Thymus (tissue), 11 donors: ENCODE measurements around the gene DTD2. TPM values are rescaled to one million over a fixed set of nuclear protein-coding genes. Genes with fewer than 3 reads are reported as not detected.

ENCODE experiments used
- DNase-seq, 9 donors: peaks; one replicate each; pipeline ENCODE4 v3.0.0-alpha.2; 2013; ENCODE audit warnings: low spot score in 9 of 9, low read depth in 6 of 9, missing footprints in 1 of 9
- H3K27ac ChIP-seq, 2 donors: one replicate each; pipeline ENCODE4 v1.5.1; 2013; ENCODE audit warnings: control low read depth in 1 of 2, low read depth in 1 of 2, low read length in 1 of 2, mild to moderate bottlenecking in 1 of 2, moderate library complexity in 1 of 2
- H3K27me3 ChIP-seq, 2 donors: one replicate each; pipeline ENCODE4 v1.5.1; 2013; ENCODE audit warnings: low read length in 1 of 2; ENCODE audit not compliant: control insufficient read depth in 2 of 2, insufficient read depth in 1 of 2
- H3K36me3 ChIP-seq, 2 donors: one replicate each; pipeline ENCODE4 v1.5.1; 2013; ENCODE audit warnings: low read length in 1 of 2, mild to moderate bottlenecking in 1 of 2, moderate library complexity in 1 of 2; ENCODE audit not compliant: control insufficient read depth in 2 of 2, insufficient read depth in 2 of 2
- H3K4me1 ChIP-seq, 2 donors: one replicate each; pipeline ENCODE4 v1.5.1; 2013; ENCODE audit warnings: low read length in 2 of 2; ENCODE audit not compliant: control insufficient read depth in 2 of 2, insufficient read depth in 2 of 2
- H3K4me3 ChIP-seq, 2 donors: one replicate each; pipeline ENCODE4 v1.5.1; 2013; ENCODE audit warnings: low read length in 2 of 2, control low read depth in 1 of 2, mild to moderate bottlenecking in 1 of 2
- H3K9me3 ChIP-seq, 2 donors: one replicate each; pipeline ENCODE4 v1.5.1; 2013; ENCODE audit warnings: low read length in 1 of 2, mild to moderate bottlenecking in 1 of 2; ENCODE audit not compliant: control insufficient read depth in 2 of 2, insufficient read depth in 1 of 2
- WGBS: extraction: QIAGEN DNeasy Blood & Tissue Kit; methylation state at CpG from one replicate; pipeline ENCODE4 v1.1.7; 2013; 5-methylcytosine and 5-hydroxymethylcytosine counted together
- polyA plus RNA-seq: library from polyadenylated mRNA; stranded (reverse); fragments of 200-250 nt; gene quantifications from one replicate; pipeline ENCODE4 v1.2.3, GENCODE V29; 2013
- total RNA-seq: library from RNA; stranded (reverse); fragments of 120-200 nt; gene quantifications from one replicate; pipeline ENCODE4 v1.2.4, GENCODE V29; 2013
- donor health status: healthy.

The DTD2 gene
- total and polyA plus RNA-seq, 2 donors: 14.4 to 14.5 TPM

DNA sequence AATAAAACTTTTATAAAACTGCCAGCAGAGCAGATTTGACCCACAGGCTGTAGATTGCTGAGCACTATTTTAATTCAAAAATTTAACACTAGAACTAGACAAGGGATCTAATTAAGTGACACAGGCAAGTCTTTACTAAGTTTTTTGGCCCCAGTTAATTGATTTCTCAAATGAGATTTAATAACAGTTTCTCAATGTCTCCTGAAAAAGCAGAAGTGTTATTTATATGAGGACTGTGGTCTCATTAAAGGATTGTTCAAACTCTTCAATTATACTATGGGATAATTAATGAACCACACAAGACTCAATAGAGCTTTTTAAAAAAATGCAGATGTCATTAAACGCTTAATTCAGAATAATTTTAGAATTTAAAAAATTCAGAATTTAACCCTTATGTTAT, 38.9 kb downstream of the DTD2 start:
- Histone ChIP-seq H3K9me3 (no peaks in the 10 kb centered on the region), H3K36me3 (no peaks in the 10 kb centered on the region), H3K4me1 (peaks cover 5 to 7% of the 10 kb centered on the region in 2 donors), H3K27ac (no peak overlapping the region), H3K27me3 (peaks cover 0 to 8% of the 10 kb centered on the region in 2 donors), H3K4me3 (no peak overlapping the region)
- 91% methylated on average over 1 of the region's 1 CpG for WGBS
- no peak for DNase-seq

GRCh38 chr14:31414190-31414833, 43.0 kb downstream of the DTD2 start:
- H3K36me3 ChIP-seq: no peaks in the 10 kb centered on the region
- no peak overlapping the region for H3K27ac ChIP-seq
- WGBS: 23% methylated on average over 1 of the region's 1 CpG
- H3K4me1 ChIP-seq: no peaks in the 10 kb centered on the region
- no peaks in the 10 kb centered on the region for H3K27me3 ChIP-seq
- no peak for DNase-seq
- no peak overlapping the region for H3K4me3 ChIP-seq
- H3K9me3 ChIP-seq: no peaks in the 10 kb centered on the region

GRCh38 chr14:31411218-31411727, 46.0 kb downstream of the DTD2 start:
- H3K4me3 ChIP-seq: no peak overlapping the region
- peak in 1 of 9 donors; percentile 24 for DNase-seq
- 73% methylated on average over 2 of the region's 2 CpGs for WGBS
- no peaks in the 10 kb centered on the region for H3K4me1 ChIP-seq
- H3K27ac ChIP-seq: peak overlapping the region in 1 of 2 donors; percentile 11
- no peaks in the 10 kb centered on the region for H3K27me3 ChIP-seq
- no peaks in the 10 kb centered on the region for H3K9me3 ChIP-seq
- H3K36me3 ChIP-seq: no peaks in the 10 kb centered on the region

DNA sequence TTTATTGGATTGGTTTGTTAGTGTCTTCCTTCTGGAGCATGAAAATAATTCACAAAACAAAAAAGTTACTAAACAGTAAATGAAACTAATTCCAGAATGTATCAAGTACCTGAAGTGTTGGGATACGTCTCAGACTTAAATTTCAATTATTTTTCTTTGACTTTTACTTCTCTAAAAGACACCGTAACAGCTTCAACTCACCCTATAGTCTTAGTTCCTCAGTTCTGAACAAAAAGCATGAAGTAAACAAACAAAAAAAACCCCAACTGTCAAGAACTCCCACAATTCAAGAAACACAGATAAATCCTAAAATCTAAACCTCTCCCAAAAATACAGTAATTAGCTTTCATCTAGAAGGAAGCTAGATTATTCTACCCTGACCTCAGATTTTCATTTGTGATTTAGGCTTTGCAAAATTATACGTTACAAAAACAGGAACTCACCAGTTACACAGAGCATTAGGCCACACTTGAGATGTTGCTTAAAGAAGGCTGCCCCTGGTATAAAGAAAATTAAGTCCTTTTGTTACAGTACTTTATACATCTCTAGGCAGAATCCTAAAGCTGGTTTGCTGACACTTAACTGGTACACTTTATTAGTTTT, 47.2 kb downstream of the DTD2 start:
- peak in 1 of 9 donors; percentile 18 for DNase-seq
- Histone ChIP-seq H3K27ac (peak overlapping the region in 1 of 2 donors; percentile 34), H3K9me3 (no peaks in the 10 kb centered on the region), H3K4me1 (no peaks in the 10 kb centered on the region), H3K27me3 (no peaks in the 10 kb centered on the region), H3K36me3 (no peaks in the 10 kb centered on the region), H3K4me3 (no peak overlapping the region)
- 43% methylated on average over 3 of the region's 3 CpGs for WGBS

DNA sequence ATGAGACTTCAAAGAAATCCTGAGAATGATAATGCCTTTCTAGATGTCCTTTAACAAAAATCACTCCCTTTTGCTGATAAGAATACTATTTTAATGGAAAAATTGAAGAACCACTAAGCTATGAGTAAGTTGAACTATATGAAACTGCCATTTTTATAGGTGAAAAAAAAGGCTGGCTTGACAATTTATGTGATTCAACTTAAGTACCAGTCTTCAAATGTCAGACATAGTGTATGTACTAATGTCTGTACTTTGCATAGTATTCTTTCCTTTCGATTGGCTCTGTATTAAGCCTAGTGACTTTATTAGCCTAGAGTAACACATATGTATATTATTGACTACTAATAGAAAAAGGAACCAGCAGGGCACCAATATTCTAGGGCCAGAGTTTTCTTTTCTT, 48.9 kb downstream of the DTD2 start:
- no peak overlapping the region for H3K4me3 ChIP-seq
- no peak for DNase-seq
- no peaks in the 10 kb centered on the region for H3K36me3 ChIP-seq
- 100% methylated on average over 1 of the region's 1 CpG for WGBS
- H3K27me3 ChIP-seq: no peaks in the 10 kb centered on the region
- no peaks in the 10 kb centered on the region for H3K4me1 ChIP-seq
- H3K27ac ChIP-seq: no peak overlapping the region
- no peaks in the 10 kb centered on the region for H3K9me3 ChIP-seq

- WGBS: 94% methylated on average over 4 of the region's 4 CpGs
- H3K36me3 ChIP-seq: no peaks in the 10 kb centered on the region
- DNase-seq: no peak
- H3K27ac ChIP-seq: no peak overlapping the region
- H3K9me3 ChIP-seq: no peaks in the 10 kb centered on the region
- H3K4me1 ChIP-seq: no peaks in the 10 kb centered on the region
- no peak overlapping the region for H3K4me3 ChIP-seq
- no peaks in the 10 kb centered on the region for H3K27me3 ChIP-seq
Observed at GRCh38 chr14:31405599-31406232, 51.6 kb downstream of the DTD2 start.

DNA sequence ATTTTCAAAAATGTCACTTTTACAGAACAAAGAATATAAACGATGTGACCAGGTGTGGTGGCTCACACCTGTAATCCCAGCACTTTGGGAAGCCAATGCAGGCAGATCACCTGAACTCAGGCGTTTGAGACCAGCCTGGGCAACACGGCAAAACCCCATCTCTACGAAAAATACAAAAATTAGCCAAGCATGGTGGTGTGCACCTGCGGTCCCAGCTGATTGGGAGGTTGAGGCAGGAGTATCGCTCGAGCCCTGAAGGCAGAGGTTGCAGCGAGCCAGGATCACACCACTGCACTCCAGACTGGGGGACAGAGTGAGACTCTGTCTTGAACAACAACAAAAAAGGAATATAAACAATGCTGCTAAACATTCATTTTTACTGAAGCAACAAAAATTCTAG, 52.2 kb downstream of the DTD2 start:
- WGBS: 97% methylated on average over 8 of the region's 8 CpGs
- H3K4me3 ChIP-seq: no peak overlapping the region
- no peaks in the 10 kb centered on the region for H3K27me3 ChIP-seq
- DNase-seq: no peak
- no peaks in the 10 kb centered on the region for H3K9me3 ChIP-seq
- H3K36me3 ChIP-seq: no peaks in the 10 kb centered on the region
- no peak overlapping the region for H3K27ac ChIP-seq
- no peaks in the 10 kb centered on the region for H3K4me1 ChIP-seq

GRCh38 chr14:31403707-31404106, 53.6 kb downstream of the DTD2 start:
- DNase-seq: no peak
- Histone ChIP-seq H3K36me3 (no peaks in the 10 kb centered on the region), H3K4me1 (no peaks in the 10 kb centered on the region), H3K27me3 (no peaks in the 10 kb centered on the region), H3K27ac (no peak overlapping the region), H3K4me3 (no peak overlapping the region), H3K9me3 (no peaks in the 10 kb centered on the region)
- WGBS: 98% methylated on average over 3 of the region's 3 CpGs

GRCh38 chr14:31402764-31403439, 54.4 kb downstream of the DTD2 start:
- Histone ChIP-seq H3K36me3 (no peaks in the 10 kb centered on the region), H3K4me1 (no peaks in the 10 kb centered on the region), H3K4me3 (no peak overlapping the region), H3K9me3 (no peaks in the 10 kb centered on the region), H3K27me3 (no peaks in the 10 kb centered on the region), H3K27ac (no peak overlapping the region)
- 98% methylated on average over 2 of the region's 2 CpGs for WGBS
- DNase-seq: no peak
